Panc1 (cell line): ENCODE results near the gene GPR12. TPM values are rescaled to one million over a fixed set of nuclear protein-coding genes. Genes with fewer than 3 reads are reported as not detected.

Experiments
- ATAC-seq: fragments of 200-7000 bp; cut with Tn5 transposase; 2 replicates; pipeline ENCODE4 v1.9.1; 2020; ENCODE audit warnings: mild to moderate bottlenecking, moderate library complexity
- BruUV-seq: library from RNA; stranded (reverse); fragments of 400-500 nt; replicated peaks from 2 replicates; lab custom pipeline; 2021; lab: Mats Ljungman, UMichigan
- CTCF ChIA-PET: fragments of 300-600 bp; sonication (Branson Sonifier 250); formaldehyde crosslinking; loops from one replicate; lab custom pipeline; 2022; ENCODE audit warnings: antibody characterized with exemption; lab: Charles Lee
- POLR2A ChIA-PET: fragments of 300-600 bp; sonication (Branson Sonifier 250); formaldehyde crosslinking; loops from one replicate; lab custom pipeline; 2022; ENCODE audit warnings: antibody characterized with exemption; lab: Charles Lee
- DNase-seq: peaks from one replicate; pipeline ENCODE4 v3.0.0-alpha.2; 2010; ENCODE audit warnings: low read depth, low spot score
- H3K27ac ChIP-seq: 2 replicates; pipeline ENCODE4 v1.5.1; 2011; ENCODE audit warnings: mild to moderate bottlenecking, low read length, inconsistent platforms
- H3K27me3 ChIP-seq: fragments of 200-500 bp; sonication (Bioruptor generic); 2 replicates; pipeline ENCODE4 v1.6.0; 2014; ENCODE audit warnings: low read length, inconsistent platforms; ENCODE audit not compliant: control insufficient read depth, insufficient read depth
- H3K36me3 ChIP-seq: fragments of 200-500 bp; sonication (Bioruptor generic); 2 replicates; pipeline ENCODE4 v1.5.1; 2014; ENCODE audit warnings: inconsistent platforms, mild to moderate bottlenecking, low read length, moderate library complexity; ENCODE audit not compliant: control insufficient read depth, insufficient read depth
- H3K4me1 ChIP-seq: 2 replicates; pipeline ENCODE4 v1.5.1; 2011; ENCODE audit warnings: inconsistent platforms, mild to moderate bottlenecking, low read length, moderate library complexity; ENCODE audit not compliant: control insufficient read depth, insufficient read depth
- H3K4me3 ChIP-seq, 2 experiments: 2 replicates each; pipeline ENCODE4 v1.5.1; 2011 to 2012; ENCODE audit warnings: low read depth in 2 of 2, low read length in 2 of 2, mild to moderate bottlenecking in 2 of 2, inconsistent platforms in 1 of 2, moderate library complexity in 1 of 2
- H3K9me3 ChIP-seq: fragments of 200-500 bp; sonication (Bioruptor generic); 2 replicates; pipeline ENCODE4 v1.5.1; 2014; ENCODE audit warnings: low read depth, mild to moderate bottlenecking, inconsistent platforms, low read length, moderate library complexity; ENCODE audit not compliant: control insufficient read depth, insufficient read depth
- POLR2AphosphoS5 ChIP-seq: IDR thresholded peaks from 2 replicates; pipeline ENCODE4 v1.6.1; 2012; ENCODE audit warnings: mild to moderate bottlenecking, low read depth, low read length, moderate library complexity
- SIN3A ChIP-seq: IDR thresholded peaks from 2 replicates; pipeline ENCODE4 v1.6.1; 2012; ENCODE audit warnings: low read depth, mild to moderate bottlenecking, low read length, moderate library complexity, borderline replicate concordance; ENCODE audit not compliant: insufficient read depth
- TCF7L2 ChIP-seq: IDR thresholded peaks from 2 replicates; pipeline ENCODE4 v1.6.1; 2011; ENCODE audit warnings: mild to moderate bottlenecking, low read depth, low read length, inconsistent platforms
- in situ Hi-C: cut with HindIII; loops from 2 replicates; pipeline ENCODE4 v1.10.0; 2016; ENCODE audit warnings: low sequenced_read_pairs, low pct_unique_long_range_greater_than_20kb
- intact Hi-C: fragments of 100-400 bp; cut with micrococcal nuclease; formaldehyde crosslinking; loops from one replicate; pipeline ENCODE4 v1.10.0; 2022; ENCODE audit not compliant: unreplicated experiment
- total RNA-seq: library from RNA; stranded (reverse); gene quantifications from one replicate; pipeline ENCODE4 v1.2.1, GENCODE V29; 2021; ENCODE audit not compliant: unreplicated experiment
- TF ChIP-seq, protein P1 (sequence below): fragments of 450-650 bp; IDR thresholded peaks from 2 replicates; pipeline ENCODE4 v1.5.1; 2017; ENCODE audit warnings: mild to moderate bottlenecking
- TF ChIP-seq, protein P2 (sequence below), 2 experiments: IDR thresholded peaks; 2 replicates each; pipeline ENCODE4 v1.6.1; 2011 to 2012; ENCODE audit warnings: low read depth in 2 of 2, control low read depth in 1 of 2, low read length in 1 of 2, mild to moderate bottlenecking in 1 of 2, moderate library complexity in 1 of 2; ENCODE audit not compliant: insufficient read depth in 1 of 2

The GPR12 gene
- total RNA-seq, 1 experiment from 2014 or later = not detected

GRCh38 chr13:26762745-26763345 lies 2.3 kb upstream of the GPR12 start:
- TF ChIP-seq, protein P1, sequence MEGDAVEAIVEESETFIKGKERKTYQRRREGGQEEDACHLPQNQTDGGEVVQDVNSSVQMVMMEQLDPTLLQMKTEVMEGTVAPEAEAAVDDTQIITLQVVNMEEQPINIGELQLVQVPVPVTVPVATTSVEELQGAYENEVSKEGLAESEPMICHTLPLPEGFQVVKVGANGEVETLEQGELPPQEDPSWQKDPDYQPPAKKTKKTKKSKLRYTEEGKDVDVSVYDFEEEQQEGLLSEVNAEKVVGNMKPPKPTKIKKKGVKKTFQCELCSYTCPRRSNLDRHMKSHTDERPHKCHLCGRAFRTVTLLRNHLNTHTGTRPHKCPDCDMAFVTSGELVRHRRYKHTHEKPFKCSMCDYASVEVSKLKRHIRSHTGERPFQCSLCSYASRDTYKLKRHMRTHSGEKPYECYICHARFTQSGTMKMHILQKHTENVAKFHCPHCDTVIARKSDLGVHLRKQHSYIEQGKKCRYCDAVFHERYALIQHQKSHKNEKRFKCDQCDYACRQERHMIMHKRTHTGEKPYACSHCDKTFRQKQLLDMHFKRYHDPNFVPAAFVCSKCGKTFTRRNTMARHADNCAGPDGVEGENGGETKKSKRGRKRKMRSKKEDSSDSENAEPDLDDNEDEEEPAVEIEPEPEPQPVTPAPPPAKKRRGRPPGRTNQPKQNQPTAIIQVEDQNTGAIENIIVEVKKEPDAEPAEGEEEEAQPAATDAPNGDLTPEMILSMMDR = no peak
- no peak for TF ChIP-seq SIN3A
- TF ChIP-seq TCF7L2 = no peak
- TF ChIP-seq, protein P2, sequence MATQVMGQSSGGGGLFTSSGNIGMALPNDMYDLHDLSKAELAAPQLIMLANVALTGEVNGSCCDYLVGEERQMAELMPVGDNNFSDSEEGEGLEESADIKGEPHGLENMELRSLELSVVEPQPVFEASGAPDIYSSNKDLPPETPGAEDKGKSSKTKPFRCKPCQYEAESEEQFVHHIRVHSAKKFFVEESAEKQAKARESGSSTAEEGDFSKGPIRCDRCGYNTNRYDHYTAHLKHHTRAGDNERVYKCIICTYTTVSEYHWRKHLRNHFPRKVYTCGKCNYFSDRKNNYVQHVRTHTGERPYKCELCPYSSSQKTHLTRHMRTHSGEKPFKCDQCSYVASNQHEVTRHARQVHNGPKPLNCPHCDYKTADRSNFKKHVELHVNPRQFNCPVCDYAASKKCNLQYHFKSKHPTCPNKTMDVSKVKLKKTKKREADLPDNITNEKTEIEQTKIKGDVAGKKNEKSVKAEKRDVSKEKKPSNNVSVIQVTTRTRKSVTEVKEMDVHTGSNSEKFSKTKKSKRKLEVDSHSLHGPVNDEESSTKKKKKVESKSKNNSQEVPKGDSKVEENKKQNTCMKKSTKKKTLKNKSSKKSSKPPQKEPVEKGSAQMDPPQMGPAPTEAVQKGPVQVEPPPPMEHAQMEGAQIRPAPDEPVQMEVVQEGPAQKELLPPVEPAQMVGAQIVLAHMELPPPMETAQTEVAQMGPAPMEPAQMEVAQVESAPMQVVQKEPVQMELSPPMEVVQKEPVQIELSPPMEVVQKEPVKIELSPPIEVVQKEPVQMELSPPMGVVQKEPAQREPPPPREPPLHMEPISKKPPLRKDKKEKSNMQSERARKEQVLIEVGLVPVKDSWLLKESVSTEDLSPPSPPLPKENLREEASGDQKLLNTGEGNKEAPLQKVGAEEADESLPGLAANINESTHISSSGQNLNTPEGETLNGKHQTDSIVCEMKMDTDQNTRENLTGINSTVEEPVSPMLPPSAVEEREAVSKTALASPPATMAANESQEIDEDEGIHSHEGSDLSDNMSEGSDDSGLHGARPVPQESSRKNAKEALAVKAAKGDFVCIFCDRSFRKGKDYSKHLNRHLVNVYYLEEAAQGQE (IDR thresholded peaks at IDR 0.05; ENCODE audit: insufficient read depth in 1 of 2, low read depth in 2 of 2, low read length in 1 of 2) = no peak
- no peak for TF ChIP-seq POLR2AphosphoS5
- DNase-seq (no peak), ATAC-seq (no peak; the same call in 1 of the 2 replicates)
- H3K9me3 ChIP-seq = no peaks in the 10 kb centered on the region
- BruUV-seq = no TSS peak
- no peaks in the 10 kb centered on the region for H3K36me3 ChIP-seq
- no peaks in the 10 kb centered on the region; the same call in 1 of the 2 replicates for H3K4me1 ChIP-seq
- intact Hi-C loops = no loop called here
- ChIA-PET POLR2A (no interaction called here), CTCF (no interaction called here)
- in situ Hi-C loops = no loop called here
- H3K27me3 ChIP-seq = peaks cover 16% of the 10 kb centered on the region
- H3K4me3 ChIP-seq = no peak overlapping the region
- no peak overlapping the region for H3K27ac ChIP-seq

DNA sequence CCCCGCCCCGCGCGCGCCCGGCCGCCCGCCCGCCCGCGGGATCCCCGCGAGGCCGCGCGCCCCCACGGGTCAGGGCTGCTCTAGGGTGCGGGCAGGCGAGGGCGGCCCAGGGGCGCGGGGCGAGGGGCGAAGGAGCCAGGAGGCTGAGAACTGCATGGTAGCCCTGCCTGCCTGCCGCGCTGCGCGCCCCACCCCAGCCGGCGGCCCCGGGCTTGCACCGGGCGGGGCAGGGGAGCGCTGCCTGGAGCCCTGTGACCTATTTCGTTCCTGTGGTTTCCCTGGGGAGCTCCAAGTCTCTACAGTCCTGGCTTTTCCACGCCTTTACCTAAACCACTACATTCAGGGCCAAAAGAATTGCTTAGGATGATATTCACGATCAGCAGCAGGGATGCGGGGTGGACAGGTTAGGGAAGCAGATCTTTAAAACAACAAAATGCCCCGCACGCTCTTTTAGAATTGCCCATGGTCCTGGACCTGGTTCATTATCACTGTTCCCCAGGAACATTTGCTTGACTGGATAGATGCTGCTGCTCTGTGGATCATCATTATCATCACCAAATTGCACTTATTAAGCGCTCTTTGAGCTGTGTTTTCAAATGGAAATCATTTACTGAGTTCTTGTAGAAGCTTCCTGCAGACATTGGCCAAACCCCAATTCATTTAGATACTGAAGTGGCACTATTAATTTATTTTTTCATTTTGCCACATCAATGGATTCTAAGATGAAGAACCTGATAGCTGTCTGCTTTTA lies 421 bp upstream of the GPR12 start:
- Histone ChIP-seq H3K9me3 (no peaks in the 10 kb centered on the region), H3K27ac (no peak overlapping the region), H3K27me3 (peaks cover 19% of the 10 kb centered on the region), H3K4me1 (no peaks in the 10 kb centered on the region; the same call in 1 of the 2 replicates), H3K36me3 (no peaks in the 10 kb centered on the region), H3K4me3 (peak overlapping the region in 1 of 2 experiments; percentile 15; a peak in 2 of 4 replicates)
- ChIA-PET POLR2A (no interaction called here), CTCF (no interaction called here)
- intact Hi-C loops = no loop called here
- ATAC-seq (peak; percentile 64; the same call in 1 of the 2 replicates), DNase-seq (no peak)
- no peak for TF ChIP-seq SIN3A
- TF ChIP-seq, protein P1 = no peak
- no peak for TF ChIP-seq TCF7L2
- no peak for TF ChIP-seq POLR2AphosphoS5
- TF ChIP-seq, protein P2 (IDR thresholded peaks at IDR 0.05; ENCODE audit: insufficient read depth in 1 of 2, low read depth in 2 of 2, low read length in 1 of 2) = no peak
- in situ Hi-C loops = no loop called here
- no TSS peak for BruUV-seq
